ENCODE measurements around the gene TEX14. TPM values are rescaled to one million over a fixed set of nuclear protein-coding genes. Genes with fewer than 3 reads are reported as not detected.

The TEX14 gene
- total RNA-seq, 4 donors from 2014 or later, result 0.27 TPM; not detected in 3

DNA sequence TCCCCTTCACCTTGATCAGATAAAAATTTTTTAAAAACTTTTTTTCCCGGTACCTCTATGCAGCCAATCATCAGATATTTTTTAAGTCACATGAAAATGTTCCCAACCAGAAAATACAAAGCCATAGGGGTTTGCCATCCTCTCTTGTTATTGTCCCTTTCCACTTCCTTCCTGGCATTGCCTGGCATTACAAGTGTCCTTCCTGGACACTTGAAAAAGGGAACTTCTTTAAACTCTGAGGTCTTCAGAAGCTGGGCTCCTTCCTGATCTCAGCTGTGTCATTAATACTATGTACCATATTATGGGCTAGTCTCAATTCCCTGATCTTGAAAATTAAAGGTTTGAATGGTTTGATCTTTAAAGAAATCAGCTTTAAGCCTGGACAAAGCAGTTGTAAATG is 64.9 kb downstream of the TEX14 start:
- Histone ChIP-seq H3K27ac (no peak overlapping the region), H3K4me1 (peaks cover 0 to 8% (median 6%) of the 10 kb centered on the region in 4 donors), H3K4me3 (no peak overlapping the region), H3K27me3 (no peaks in the 10 kb centered on the region), H3K36me3 (no peaks in the 10 kb centered on the region), H3K9me3 (no peaks in the 10 kb centered on the region)
- 69 to 83% methylated on average over 1 of the region's 1 CpG for WGBS, 2 donors (ENCODE audit: low coverage in 1 of 2)
- no peak for DNase-seq
- intact Hi-C loops (cut with DNase I; ENCODE audit: low total_unique reads) (no loop called here), in situ Hi-C loops (cut with MboI; ENCODE audit: low pct_ligation_motif_present in 1 of 4, low pct_unique_long_range_greater_than_20kb in 1 of 4, low sequenced_read_pairs in 3 of 4) (no loop called here)
- TF ChIP-seq EP300 (IDR thresholded peaks at IDR 0.05; ENCODE audit: low read depth), result no peak
- no peak for TF ChIP-seq POLR2AphosphoS5 (IDR thresholded peaks at IDR 0.05)
- no peak for TF ChIP-seq POLR2A (IDR thresholded peaks at IDR 0.05)
- TF ChIP-seq, protein P1, sequence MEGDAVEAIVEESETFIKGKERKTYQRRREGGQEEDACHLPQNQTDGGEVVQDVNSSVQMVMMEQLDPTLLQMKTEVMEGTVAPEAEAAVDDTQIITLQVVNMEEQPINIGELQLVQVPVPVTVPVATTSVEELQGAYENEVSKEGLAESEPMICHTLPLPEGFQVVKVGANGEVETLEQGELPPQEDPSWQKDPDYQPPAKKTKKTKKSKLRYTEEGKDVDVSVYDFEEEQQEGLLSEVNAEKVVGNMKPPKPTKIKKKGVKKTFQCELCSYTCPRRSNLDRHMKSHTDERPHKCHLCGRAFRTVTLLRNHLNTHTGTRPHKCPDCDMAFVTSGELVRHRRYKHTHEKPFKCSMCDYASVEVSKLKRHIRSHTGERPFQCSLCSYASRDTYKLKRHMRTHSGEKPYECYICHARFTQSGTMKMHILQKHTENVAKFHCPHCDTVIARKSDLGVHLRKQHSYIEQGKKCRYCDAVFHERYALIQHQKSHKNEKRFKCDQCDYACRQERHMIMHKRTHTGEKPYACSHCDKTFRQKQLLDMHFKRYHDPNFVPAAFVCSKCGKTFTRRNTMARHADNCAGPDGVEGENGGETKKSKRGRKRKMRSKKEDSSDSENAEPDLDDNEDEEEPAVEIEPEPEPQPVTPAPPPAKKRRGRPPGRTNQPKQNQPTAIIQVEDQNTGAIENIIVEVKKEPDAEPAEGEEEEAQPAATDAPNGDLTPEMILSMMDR (IDR thresholded peaks at IDR 0.05), result no peak

DNA sequence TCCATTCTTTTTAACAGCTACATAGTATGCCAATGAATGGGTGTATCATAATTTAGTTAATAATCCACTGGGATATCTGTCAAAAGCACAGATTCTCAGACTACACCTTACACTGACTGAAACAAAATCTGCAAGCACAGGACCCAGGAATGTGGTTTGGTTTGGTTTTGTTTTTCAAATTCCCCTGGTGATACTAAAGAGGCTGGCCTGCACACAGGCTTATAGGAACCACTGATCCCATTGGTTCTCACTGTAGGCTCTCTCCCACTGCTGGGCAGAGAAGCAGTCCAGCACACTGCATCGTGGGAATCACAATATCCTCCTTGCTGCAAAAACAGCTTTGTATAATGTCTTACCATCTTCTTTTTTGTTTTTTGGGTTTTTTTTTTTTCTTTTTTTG is 67.1 kb downstream of the TEX14 start:
- in situ Hi-C loops (cut with MboI; ENCODE audit: low pct_ligation_motif_present in 1 of 4, low pct_unique_long_range_greater_than_20kb in 1 of 4, low sequenced_read_pairs in 3 of 4) (no loop called here), intact Hi-C loops (cut with DNase I; ENCODE audit: low total_unique reads) (no loop called here)
- no peak for DNase-seq
- no peak overlapping the region for H3K27ac ChIP-seq
- 48 to 88% methylated on average over 1 of the region's 1 CpG for WGBS, 2 donors (ENCODE audit: low coverage in 1 of 2)
- no peaks in the 10 kb centered on the region for H3K9me3 ChIP-seq
- H3K27me3 ChIP-seq, result no peaks in the 10 kb centered on the region
- H3K4me1 ChIP-seq, result no peaks in the 10 kb centered on the region
- TF ChIP-seq, protein P1 (IDR thresholded peaks at IDR 0.05), result no peak
- TF ChIP-seq POLR2AphosphoS5 (IDR thresholded peaks at IDR 0.05), result no peak
- TF ChIP-seq POLR2A (IDR thresholded peaks at IDR 0.05), result no peak
- H3K36me3 ChIP-seq, result no peaks in the 10 kb centered on the region
- no peak overlapping the region for H3K4me3 ChIP-seq

DNA sequence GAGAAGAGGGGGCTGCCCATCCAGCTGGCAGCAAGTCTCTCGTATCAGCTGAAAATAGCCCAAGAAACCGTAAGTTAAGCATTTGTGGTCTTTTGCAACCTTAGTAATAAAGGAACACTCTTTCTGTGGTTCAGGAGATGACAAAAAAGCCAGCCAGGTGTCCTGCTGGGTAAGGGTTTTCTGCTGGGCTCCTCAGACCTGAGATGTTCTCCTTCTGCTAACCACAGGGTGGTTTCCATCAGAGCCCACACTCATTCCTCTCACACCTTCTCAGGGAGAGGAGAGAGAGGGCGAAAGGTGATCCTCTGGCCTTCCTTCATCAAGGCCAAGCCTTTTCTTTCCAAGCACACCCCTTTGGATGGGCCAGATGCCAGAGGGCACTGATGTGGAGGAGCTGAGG is 70.7 kb downstream of the TEX14 start:
- no peak overlapping the region for H3K27ac ChIP-seq
- DNase-seq, result peak; percentile 14
- no peaks in the 10 kb centered on the region for H3K9me3 ChIP-seq
- H3K36me3 ChIP-seq, result no peaks in the 10 kb centered on the region
- intact Hi-C loops (cut with DNase I; ENCODE audit: low total_unique reads), result no loop called here
- no peaks in the 10 kb centered on the region for H3K27me3 ChIP-seq
- no peak for TF ChIP-seq EP300 (IDR thresholded peaks at IDR 0.05; ENCODE audit: low read depth)
- no peak for TF ChIP-seq POLR2A (IDR thresholded peaks at IDR 0.05)
- 62% methylated on average over 3 of the region's 3 CpGs; no CpG with 5 or more reads in 1 of the 2 donors for WGBS, 2 donors (ENCODE audit: low coverage in 1 of 2)
- no peak overlapping the region for H3K4me3 ChIP-seq
- in situ Hi-C loops (cut with MboI; ENCODE audit: low pct_ligation_motif_present in 1 of 4, low pct_unique_long_range_greater_than_20kb in 1 of 4, low sequenced_read_pairs in 3 of 4), result no loop called here
- H3K4me1 ChIP-seq, result no peaks in the 10 kb centered on the region

DNA sequence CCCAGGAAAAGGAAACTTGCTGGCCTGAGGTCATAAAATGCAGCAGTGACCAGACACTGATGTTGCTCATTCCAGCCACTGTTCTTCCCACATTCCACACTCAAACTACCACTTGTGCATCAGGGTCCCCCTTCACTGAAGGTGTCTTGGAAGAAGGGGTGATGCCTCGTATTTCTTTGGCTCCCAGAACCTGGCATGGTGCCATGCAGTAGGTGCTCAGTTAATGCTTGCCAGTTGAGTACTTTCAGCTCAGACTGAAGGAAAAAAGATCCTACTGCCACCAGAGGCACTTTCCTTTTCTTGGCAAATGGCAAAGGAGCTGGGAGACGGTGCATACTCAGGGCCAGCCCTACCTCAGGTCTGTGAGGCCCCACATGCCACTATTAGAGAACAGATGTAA is 73.5 kb downstream of the TEX14 start:
- intact Hi-C loops (cut with DNase I; ENCODE audit: low total_unique reads) (no loop called here), in situ Hi-C loops (cut with MboI; ENCODE audit: low pct_ligation_motif_present in 1 of 4, low pct_unique_long_range_greater_than_20kb in 1 of 4, low sequenced_read_pairs in 3 of 4) (no loop called here)
- Histone ChIP-seq H3K36me3 (no peaks in the 10 kb centered on the region), H3K4me1 (no peaks in the 10 kb centered on the region), H3K9me3 (no peaks in the 10 kb centered on the region), H3K4me3 (no peak overlapping the region), H3K27ac (no peak overlapping the region), H3K27me3 (no peaks in the 10 kb centered on the region)
- TF ChIP-seq POLR2A (IDR thresholded peaks at IDR 0.05), result no peak
- TF ChIP-seq, protein P1 (IDR thresholded peaks at IDR 0.05), result no peak
- no peak for TF ChIP-seq POLR2AphosphoS5 (IDR thresholded peaks at IDR 0.05)
- TF ChIP-seq EP300 (IDR thresholded peaks at IDR 0.05; ENCODE audit: low read depth), result no peak
- no peak for DNase-seq
- whole genome bisulfite sequencing, 2 donors (ENCODE audit: low coverage in 1 of 2), result 61 to 80% methylated on average over 1 to 2 of the region's 2 CpGs

DNA sequence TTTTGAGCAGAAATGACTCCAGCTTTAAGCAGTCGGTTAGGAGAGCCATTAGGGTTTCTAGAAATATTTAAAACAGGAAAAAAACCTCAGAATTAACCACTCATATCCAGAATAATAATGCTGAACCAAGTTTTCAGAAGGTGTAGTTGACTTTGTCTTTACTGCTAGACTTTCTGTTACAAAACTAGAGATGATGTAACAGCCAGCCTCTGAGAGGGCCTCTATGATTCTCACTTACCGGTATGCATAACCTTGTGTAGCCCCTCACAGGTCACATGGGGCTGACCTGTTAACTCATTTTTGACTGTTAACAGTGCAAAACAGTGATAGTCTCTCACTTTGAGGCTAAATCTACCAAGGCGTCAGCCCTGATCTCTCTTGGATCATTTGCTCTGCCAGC is 74.3 kb downstream of the TEX14 start:
- no peak for DNase-seq
- WGBS, 2 donors (ENCODE audit: low coverage in 1 of 2), result 72 to 74% methylated on average over 2 to 3 of the region's 3 CpGs
- H3K9me3 ChIP-seq, result no peaks in the 10 kb centered on the region
- H3K27ac ChIP-seq, result no peak overlapping the region
- in situ Hi-C loops (cut with MboI; ENCODE audit: low pct_ligation_motif_present in 1 of 4, low pct_unique_long_range_greater_than_20kb in 1 of 4, low sequenced_read_pairs in 3 of 4) (no loop called here), intact Hi-C loops (cut with DNase I; ENCODE audit: low total_unique reads) (no loop called here)
- H3K27me3 ChIP-seq, result no peaks in the 10 kb centered on the region
- no peaks in the 10 kb centered on the region for H3K36me3 ChIP-seq
- no peak overlapping the region for H3K4me3 ChIP-seq
- TF ChIP-seq POLR2AphosphoS5 (IDR thresholded peaks at IDR 0.05) (no peak), EP300 (IDR thresholded peaks at IDR 0.05; ENCODE audit: low read depth) (no peak), POLR2A (IDR thresholded peaks at IDR 0.05) (no peak)
- TF ChIP-seq, protein P1 (IDR thresholded peaks at IDR 0.05), result no peak
- H3K4me1 ChIP-seq, result no peaks in the 10 kb centered on the region

All from transverse colon (tissue), 4 donors.